ENCODE data around the gene CDC25B. TPM values are rescaled to one million over a fixed set of nuclear protein-coding genes. Genes with fewer than 3 reads are reported as not detected.
A peak's percentile ranks its signal among the peaks of the same experiment; 100 is the strongest.

CDC25B gene
- total and polyA plus RNA-seq, 2 of the 8 experiments (the other 6 are each of a cell fraction or from before 2014, with no cell fraction given), result 21.7 to 31.2 TPM

- Histone ChIP-seq H2BK5ac (ENCODE audit: low read depth, low read length) (peak overlapping the region; percentile 47; the same call in 1 of the 2 replicates), H3K9ac (replicated peaks in 1 of 4; ENCODE audit: extremely low read depth in 1 of 4, low read depth in 3 of 4, low read length in 3 of 4) (no peak overlapping the region)
These were observed 18.8 kb upstream of the CDC25B start for GRCh38 chr20:3777381-3777715.

More at GRCh38 chr20:3777381-3777715, 18.8 kb upstream of the CDC25B start:
- H3K4me1 ChIP-seq (replicated peaks in 1 of 4; ENCODE audit: control insufficient read depth in 3 of 4, insufficient read depth in 4 of 4, low read length in 3 of 4), result peaks cover 0 to 11% (median 9%) of the 10 kb centered on the region in 4 experiments; a peak in 6 of 7 replicates
- H3K9me3 ChIP-seq (ENCODE audit: insufficient read depth in 2 of 2, low read depth in 1 of 2, low read length in 1 of 2), result no peaks in the 10 kb centered on the region; a peak in 1 of 4 replicates
- H3K4me3 ChIP-seq (ENCODE audit: extremely low read depth in 1 of 4, insufficient read depth in 2 of 4, low read depth in 3 of 4, low read length in 4 of 4), result peak overlapping the region; percentile 46 to 81 (median 62)
- H2BK20ac ChIP-seq (ENCODE audit: low read length), result no peak overlapping the region
- H2BK12ac ChIP-seq (ENCODE audit: low read depth, low read length), result no peak overlapping the region
- peaks cover 0 to 30% (median 26%) of the 10 kb centered on the region in 4 experiments; a peak in 6 of 7 replicates for H3K27me3 ChIP-seq (replicated peaks in 1 of 4; ENCODE audit: control insufficient read depth in 3 of 4, extremely low read depth in 1 of 4, insufficient read depth in 3 of 4, low read length in 3 of 4)
- ChIA-PET CTCF (ENCODE audit: partially characterized antibody) (interaction anchor here (0.6 to 3.6 kb wide), 10 partner anchors 9 to 99 kb away, joined by 3 to 31 read pairs (median 4); partner anchors contain the start of genes ADISSP and CENPB), POLR2A (ENCODE audit: partially characterized antibody) (interaction anchor here (1.0 to 3.8 kb wide), 4 partner anchors 10 to 25 kb away, joined by 3 to 42 read pairs (median 10); partner anchors contain the start of gene ADISSP)
- peak overlapping the region; percentile 14 for H3K56ac ChIP-seq (replicated peaks; ENCODE audit: insufficient read length, low read depth, low read length)
- TF ChIP-seq PHF8 (conservative IDR thresholded peaks at IDR 0.05; ENCODE audit: low read depth, low read length) (peak; percentile 14; the same call in 1 of the 2 replicates), RXRA (IDR thresholded peaks at IDR 0.05; ENCODE audit: insufficient read depth, low read depth, low read length) (no peak), E2F6 (IDR thresholded peaks at IDR 0.05) (no peak; the same call in 1 of the 2 replicates), MAX (IDR thresholded peaks at IDR 0.05) (peak; percentile 46)
- H3K27ac ChIP-seq (ENCODE audit: low read depth, low read length), result no peak overlapping the region
- H3K18ac ChIP-seq (ENCODE audit: extremely low read depth, low read length), result 0 out of 2 replicates have a peak overlapping the region, but pooled peaks have one; percentile 21
- H3K4me2 ChIP-seq (ENCODE audit: insufficient read depth in 1 of 2, low read depth in 2 of 2, low read length in 2 of 2), result peak overlapping the region; percentile 83 to 95
- no peak for FAIRE-seq
- H4K20me1 ChIP-seq (replicated peaks in 1 of 2; ENCODE audit: control insufficient read depth in 1 of 2, insufficient read depth in 2 of 2, low read length in 2 of 2), result no peaks in the 10 kb centered on the region
- no peaks in the 10 kb centered on the region for H3K79me2 ChIP-seq (ENCODE audit: control insufficient read depth in 1 of 2, insufficient read depth in 2 of 2, low read length in 2 of 2)
- 15% methylated on average over 13 of the region's 16 CpGs; no CpG with 5 or more reads in 1 of the 2 experiments for WGBS, 2 experiments (ENCODE audit: extremely low coverage in 1 of 2, insufficient coverage in 1 of 2, insufficient read length in 1 of 2, insufficient replicate concordance in 2 of 2, low coverage in 1 of 2, low lambda C conversion rate in 2 of 2, missing lambda C conversion rate in 1 of 2)
- H3K14ac ChIP-seq (ENCODE audit: insufficient read length), result peak overlapping the region; percentile 67
- H3K23ac ChIP-seq (ENCODE audit: insufficient read length), result no peak overlapping the region
- H3K4ac ChIP-seq (replicated peaks; ENCODE audit: insufficient read length, low read depth, low read length), result no peak overlapping the region
- no peak overlapping the region for H2BK120ac ChIP-seq (replicated peaks; ENCODE audit: low read depth, low read length)
- H3K23me2 ChIP-seq (ENCODE audit: low read depth, low read length), result peaks cover 17% of the 10 kb centered on the region; the same call in 1 of the 2 replicates
- H4K5ac ChIP-seq (ENCODE audit: insufficient read length, low read depth, low read length), result peak overlapping the region; percentile 7
- H2BK15ac ChIP-seq (ENCODE audit: low read length), result peak overlapping the region; percentile 77; the same call in 1 of the 2 replicates
- H3K79me1 ChIP-seq (ENCODE audit: low read depth, low read length), result no peaks in the 10 kb centered on the region
- no peaks in the 10 kb centered on the region for H3K36me3 ChIP-seq (ENCODE audit: control insufficient read depth in 2 of 4, insufficient read depth in 4 of 4, low read length in 3 of 4)
- no peak for DNase-seq (ENCODE audit: low read depth in 1 of 2, low spot score in 2 of 2)
- peak overlapping the region; percentile 88; the same call in 1 of the 2 replicates for H2AFZ ChIP-seq (ENCODE audit: low read length)
- H2AK5ac ChIP-seq (ENCODE audit: low read depth, low read length), result no peak overlapping the region
- H4K8ac ChIP-seq (ENCODE audit: extremely low read depth, insufficient read depth, low read length), result peak overlapping the region; percentile 80
- peak overlapping the region; percentile 70 for H4K91ac ChIP-seq (replicated peaks; ENCODE audit: insufficient read length, low read length)

All from H1 (cell line).